ENCODE measurements around the gene NYAP2.

DNA sequence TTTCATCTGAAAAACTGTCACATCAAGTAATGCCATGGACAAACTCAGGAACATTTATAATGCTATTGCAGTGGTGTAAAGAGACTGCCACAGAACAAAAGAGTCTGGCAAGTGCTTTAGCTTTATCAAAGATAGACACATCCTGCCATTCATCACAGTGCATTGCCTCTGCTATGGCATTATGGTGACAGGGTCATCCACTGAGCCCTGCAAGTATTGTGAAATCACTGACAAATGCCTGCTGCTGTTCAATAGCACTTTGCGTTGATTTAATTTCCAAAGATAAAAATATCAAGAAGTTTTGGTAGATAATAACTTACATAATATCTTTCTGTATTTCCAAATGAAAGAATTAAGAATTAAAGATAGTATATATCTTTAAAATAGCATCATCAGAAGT is 38.7 kb downstream of the NYAP2 start:
- TF ChIP-seq, protein P1, sequence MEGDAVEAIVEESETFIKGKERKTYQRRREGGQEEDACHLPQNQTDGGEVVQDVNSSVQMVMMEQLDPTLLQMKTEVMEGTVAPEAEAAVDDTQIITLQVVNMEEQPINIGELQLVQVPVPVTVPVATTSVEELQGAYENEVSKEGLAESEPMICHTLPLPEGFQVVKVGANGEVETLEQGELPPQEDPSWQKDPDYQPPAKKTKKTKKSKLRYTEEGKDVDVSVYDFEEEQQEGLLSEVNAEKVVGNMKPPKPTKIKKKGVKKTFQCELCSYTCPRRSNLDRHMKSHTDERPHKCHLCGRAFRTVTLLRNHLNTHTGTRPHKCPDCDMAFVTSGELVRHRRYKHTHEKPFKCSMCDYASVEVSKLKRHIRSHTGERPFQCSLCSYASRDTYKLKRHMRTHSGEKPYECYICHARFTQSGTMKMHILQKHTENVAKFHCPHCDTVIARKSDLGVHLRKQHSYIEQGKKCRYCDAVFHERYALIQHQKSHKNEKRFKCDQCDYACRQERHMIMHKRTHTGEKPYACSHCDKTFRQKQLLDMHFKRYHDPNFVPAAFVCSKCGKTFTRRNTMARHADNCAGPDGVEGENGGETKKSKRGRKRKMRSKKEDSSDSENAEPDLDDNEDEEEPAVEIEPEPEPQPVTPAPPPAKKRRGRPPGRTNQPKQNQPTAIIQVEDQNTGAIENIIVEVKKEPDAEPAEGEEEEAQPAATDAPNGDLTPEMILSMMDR (conservative IDR thresholded peaks at IDR 0.05), result no peak
- TF ChIP-seq ZFX (IDR thresholded peaks at IDR 0.05), result no peak
